CD4-positive, alpha-beta T cell treated with Interleukin-15 for 1 hour (primary cell): Measurements from ENCODE around the gene ARHGEF7.

Experiments used
- DNase-seq: peaks from one replicate; pipeline ENCODE4 v3.0.0-alpha.2; 2020

The ARHGEF7 gene

GRCh38 chr13:111259058-111259457 lies 143.9 kb downstream of the ARHGEF7 start:
- no peak for DNase-seq

GRCh38 chr13:111261326-111261725 lies 146.2 kb downstream of the ARHGEF7 start:
- DNase-seq, result no peak

GRCh38 chr13:111262281-111262680 lies 147.2 kb downstream of the ARHGEF7 start:
- no peak for DNase-seq

GRCh38 chr13:111262715-111263114 lies 147.6 kb downstream of the ARHGEF7 start:
- no peak for DNase-seq

GRCh38 chr13:111263566-111263965 lies 148.5 kb downstream of the ARHGEF7 start:
- no peak for DNase-seq

GRCh38 chr13:111265006-111265700 lies 150.0 kb downstream of the ARHGEF7 start:
- DNase-seq, result no peak

- no peak for DNase-seq
Measured at GRCh38 chr13:111265701-111266035, 150.6 kb downstream of the ARHGEF7 start.

- no peak for DNase-seq
Measured at GRCh38 chr13:111267205-111267604, 152.1 kb downstream of the ARHGEF7 start.

GRCh38 chr13:111267784-111268183 lies 152.7 kb downstream of the ARHGEF7 start:
- no peak for DNase-seq

GRCh38 chr13:111269508-111269907 lies 154.4 kb downstream of the ARHGEF7 start:
- DNase-seq, result no peak

GRCh38 chr13:111270126-111270525 lies 155.0 kb downstream of the ARHGEF7 start:
- DNase-seq, result no peak

- no peak for DNase-seq
Measured at GRCh38 chr13:111270765-111271698, 155.9 kb downstream of the ARHGEF7 start.

GRCh38 chr13:111272117-111272516 lies 157.0 kb downstream of the ARHGEF7 start:
- no peak for DNase-seq

- DNase-seq, result no peak
Measured at GRCh38 chr13:111275382-111275781, 160.3 kb downstream of the ARHGEF7 start.

GRCh38 chr13:111275995-111276618 lies 161.0 kb downstream of the ARHGEF7 start:
- no peak for DNase-seq

GRCh38 chr13:111278258-111278657 lies 163.1 kb downstream of the ARHGEF7 start:
- no peak for DNase-seq

GRCh38 chr13:111278743-111279652 lies 163.9 kb downstream of the ARHGEF7 start:
- DNase-seq, result no peak

- DNase-seq, result no peak
Measured at GRCh38 chr13:111280226-111280625, 165.1 kb downstream of the ARHGEF7 start.

GRCh38 chr13:111280681-111281585 lies 165.8 kb downstream of the ARHGEF7 start:
- DNase-seq, result no peak

GRCh38 chr13:111281751-111282311 lies 166.7 kb downstream of the ARHGEF7 start:
- no peak for DNase-seq

GRCh38 chr13:111282425-111282824 lies 167.3 kb downstream of the ARHGEF7 start:
- DNase-seq, result no peak
